ENCODE results near the gene MMP11. TPM values are rescaled to one million over a fixed set of nuclear protein-coding genes. Genes with fewer than 3 reads are reported as not detected.

The MMP11 gene
- total RNA-seq, 2 donors from 2014 or later = 2.3 to 4.5 TPM

DNA sequence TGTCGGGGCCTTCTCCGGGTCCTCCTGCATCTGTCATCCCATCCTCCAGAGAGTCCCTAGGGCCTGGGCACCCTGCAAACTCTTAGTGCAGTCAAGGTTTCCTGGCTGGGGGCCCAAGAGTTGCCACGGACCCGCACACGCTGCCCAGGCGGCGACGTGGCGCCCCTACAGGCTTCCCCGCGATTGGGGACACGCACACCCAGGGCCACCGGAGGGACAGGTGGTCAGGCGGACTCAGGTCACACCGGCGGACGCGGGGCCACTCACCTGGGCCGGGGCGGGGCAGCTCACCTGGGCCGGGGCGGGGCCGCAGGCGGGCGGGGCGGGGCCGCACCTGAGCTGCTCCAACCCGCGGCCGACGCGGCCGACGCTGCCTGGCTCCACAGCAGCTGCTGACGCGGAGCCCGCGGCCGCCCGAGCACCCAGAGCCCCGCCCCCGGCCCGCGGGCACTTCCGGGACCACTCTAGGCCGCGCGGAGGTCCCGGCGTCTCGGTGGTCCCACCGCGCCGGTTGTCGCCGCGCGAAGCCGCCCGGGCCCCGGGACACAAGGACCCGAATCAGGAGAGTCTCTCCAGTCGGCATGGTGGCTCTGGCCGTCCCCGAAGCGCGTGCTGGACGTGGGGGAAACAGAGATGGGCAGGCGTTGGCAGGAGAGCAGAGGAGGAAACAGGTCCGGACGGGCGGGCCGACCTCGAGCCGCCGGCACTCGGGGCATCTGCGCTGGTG lies 21.8 kb upstream of the MMP11 start, which contains the start of gene ZNF70:
TSS of gene ZNF70 (minus strand) at position 399 of the 727 bp plus-strand sequence. CDS start 5,972 bp downstream, outside the sequence.
- TF ChIP-seq, protein P1, sequence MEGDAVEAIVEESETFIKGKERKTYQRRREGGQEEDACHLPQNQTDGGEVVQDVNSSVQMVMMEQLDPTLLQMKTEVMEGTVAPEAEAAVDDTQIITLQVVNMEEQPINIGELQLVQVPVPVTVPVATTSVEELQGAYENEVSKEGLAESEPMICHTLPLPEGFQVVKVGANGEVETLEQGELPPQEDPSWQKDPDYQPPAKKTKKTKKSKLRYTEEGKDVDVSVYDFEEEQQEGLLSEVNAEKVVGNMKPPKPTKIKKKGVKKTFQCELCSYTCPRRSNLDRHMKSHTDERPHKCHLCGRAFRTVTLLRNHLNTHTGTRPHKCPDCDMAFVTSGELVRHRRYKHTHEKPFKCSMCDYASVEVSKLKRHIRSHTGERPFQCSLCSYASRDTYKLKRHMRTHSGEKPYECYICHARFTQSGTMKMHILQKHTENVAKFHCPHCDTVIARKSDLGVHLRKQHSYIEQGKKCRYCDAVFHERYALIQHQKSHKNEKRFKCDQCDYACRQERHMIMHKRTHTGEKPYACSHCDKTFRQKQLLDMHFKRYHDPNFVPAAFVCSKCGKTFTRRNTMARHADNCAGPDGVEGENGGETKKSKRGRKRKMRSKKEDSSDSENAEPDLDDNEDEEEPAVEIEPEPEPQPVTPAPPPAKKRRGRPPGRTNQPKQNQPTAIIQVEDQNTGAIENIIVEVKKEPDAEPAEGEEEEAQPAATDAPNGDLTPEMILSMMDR (IDR thresholded peaks at IDR 0.05) = no peak
- Histone ChIP-seq H3K4me1 (no peaks in the 10 kb centered on the region), H3K9ac (ENCODE audit: low read depth in 2 of 2, low read length in 2 of 2) (peak within 1 kb of the TSS; percentile 86 to 87), H3K4me3 (peak within 1 kb of the TSS; percentile 44), H3K36me3 (no peaks in the 10 kb centered on the region), H3K9me3 (no peaks in the 10 kb centered on the region), H3K27ac (peak within 1 kb of the TSS; percentile 92), H3K27me3 (no peaks in the 10 kb centered on the region)
- intact Hi-C loops (cut with DNase I) = no loop called here
- DNase-seq = peak; percentile 91

DNA sequence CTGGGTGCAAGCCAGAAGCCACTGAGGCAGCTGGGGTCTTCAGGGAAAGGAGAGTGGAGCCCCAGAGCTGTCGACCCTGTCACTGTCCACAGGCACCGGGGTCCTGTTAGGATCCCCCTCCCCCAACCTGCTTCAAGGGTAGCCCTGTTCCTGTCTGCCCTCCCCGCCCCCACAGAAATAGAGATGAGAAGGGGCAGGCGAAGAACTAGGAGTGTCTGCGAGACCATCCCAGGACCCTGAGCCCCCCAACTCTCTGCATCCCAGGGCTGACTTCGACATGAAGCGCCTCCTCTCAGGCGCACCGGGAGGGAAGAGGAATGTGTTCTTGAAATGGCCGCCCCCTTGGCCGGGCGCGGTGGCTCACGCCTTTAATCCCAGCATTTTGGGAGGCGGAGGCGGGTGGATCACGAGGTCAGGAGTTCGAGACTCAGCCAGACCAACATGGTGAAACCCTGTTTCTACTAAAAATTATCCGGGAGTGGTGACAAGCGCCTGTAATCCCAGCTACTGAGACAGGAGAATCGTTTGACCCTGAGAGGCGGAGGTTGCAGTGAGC lies 21.1 kb upstream of the MMP11 start:
- intact Hi-C loops (cut with DNase I) = no loop called here
- Histone ChIP-seq H3K9me3 (no peaks in the 10 kb centered on the region), H3K27me3 (no peaks in the 10 kb centered on the region), H3K27ac (peak overlapping the region; percentile 92), H3K4me1 (no peaks in the 10 kb centered on the region), H3K36me3 (no peaks in the 10 kb centered on the region), H3K9ac (ENCODE audit: low read depth in 2 of 2, low read length in 2 of 2) (peak overlapping the region; percentile 86 to 87), H3K4me3 (peak overlapping the region; percentile 44)
- TF ChIP-seq, protein P1 (IDR thresholded peaks at IDR 0.05) = no peak
- DNase-seq = peak; percentile 59

DNA sequence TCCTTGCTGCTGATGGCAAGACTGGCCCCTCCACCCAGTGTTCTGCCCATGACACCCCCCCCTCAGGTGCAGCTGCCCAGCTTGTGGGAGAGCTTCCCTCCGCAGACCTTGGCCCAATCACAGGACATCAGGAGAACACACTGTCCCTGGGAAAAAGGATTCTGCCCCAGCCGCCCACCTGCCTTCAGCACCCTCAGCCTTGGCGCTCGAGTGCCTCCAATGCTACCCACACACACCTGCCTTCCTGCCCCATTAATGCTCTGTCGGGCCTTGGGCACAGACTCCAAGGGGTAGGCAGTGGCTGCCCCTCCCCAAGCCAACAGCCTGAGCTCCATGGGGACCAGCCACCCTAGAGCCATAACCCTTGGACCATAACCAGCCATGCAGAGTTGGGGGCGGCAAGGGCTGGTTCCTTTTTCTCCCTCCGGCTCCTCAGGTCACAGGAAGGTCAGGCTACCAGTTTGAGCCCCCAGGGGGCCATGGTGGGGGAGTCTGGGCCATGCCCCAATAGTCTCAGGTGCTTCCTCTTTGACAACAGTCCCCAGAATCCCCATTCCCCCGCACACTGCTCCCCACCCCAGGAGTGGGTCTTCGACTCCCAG lies 20.5 kb upstream of the MMP11 start:
- TF ChIP-seq, protein P1 (IDR thresholded peaks at IDR 0.05) = no peak
- H3K4me3 ChIP-seq = no peak overlapping the region

DNA sequence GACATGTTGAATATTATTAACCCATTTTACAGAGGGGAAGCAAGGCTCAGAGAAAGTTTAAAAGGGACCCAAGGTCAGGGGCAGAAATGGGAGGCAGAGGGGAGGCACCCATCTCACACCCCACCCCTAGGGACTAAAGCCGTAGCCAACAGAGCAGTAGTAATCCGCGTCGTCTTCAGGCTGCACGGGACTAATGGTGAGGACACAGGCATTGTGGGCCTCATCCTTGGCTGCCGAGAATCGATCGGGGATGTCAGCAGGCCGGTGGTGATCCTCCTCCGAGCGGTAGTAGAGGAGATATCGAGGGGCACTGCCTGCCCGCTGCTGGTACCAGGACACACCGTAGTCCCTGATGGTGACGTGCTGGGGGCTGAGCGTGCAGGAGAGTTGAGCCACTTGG lies 19.9 kb upstream of the MMP11 start:
- Histone ChIP-seq H3K27ac (no peak overlapping the region), H3K27me3 (no peaks in the 10 kb centered on the region), H3K9me3 (no peaks in the 10 kb centered on the region), H3K4me3 (no peak overlapping the region), H3K9ac (ENCODE audit: low read depth in 2 of 2, low read length in 2 of 2) (no peak overlapping the region), H3K36me3 (no peaks in the 10 kb centered on the region), H3K4me1 (no peaks in the 10 kb centered on the region)
- intact Hi-C loops (cut with DNase I) = no loop called here
- TF ChIP-seq, protein P1 (IDR thresholded peaks at IDR 0.05) = no peak
- DNase-seq = no peak

More for the DNA sequence above, 20.5 kb upstream of the MMP11 start:
- Histone ChIP-seq H3K27me3 (no peaks in the 10 kb centered on the region), H3K9ac (ENCODE audit: low read depth in 2 of 2, low read length in 2 of 2) (no peak overlapping the region), H3K9me3 (no peaks in the 10 kb centered on the region), H3K4me1 (no peaks in the 10 kb centered on the region), H3K36me3 (no peaks in the 10 kb centered on the region), H3K27ac (no peak overlapping the region)
- DNase-seq = no peak
- intact Hi-C loops (cut with DNase I) = no loop called here

DNA sequence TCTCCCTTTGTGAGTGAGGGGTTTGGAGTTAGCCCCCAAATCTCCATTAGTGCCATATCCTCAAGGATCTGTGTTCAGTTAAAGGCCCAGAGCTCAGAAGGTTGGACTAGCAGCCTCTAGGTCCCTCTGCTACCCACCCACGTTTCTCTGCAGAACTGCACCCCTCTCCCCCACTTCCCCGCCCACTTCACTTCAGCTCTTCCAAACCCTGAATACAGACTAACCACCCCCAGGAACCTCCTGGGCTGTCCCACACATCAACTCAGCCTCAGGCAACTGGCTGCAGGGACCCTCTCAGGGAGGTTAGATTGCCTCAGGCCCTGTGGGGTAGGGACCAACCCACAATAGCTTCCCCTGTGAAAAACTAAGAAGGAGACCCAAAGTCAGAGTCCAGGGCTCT lies 19.3 kb upstream of the MMP11 start:
- no peaks in the 10 kb centered on the region for H3K4me1 ChIP-seq
- H3K9me3 ChIP-seq = no peaks in the 10 kb centered on the region
- TF ChIP-seq, protein P1 (IDR thresholded peaks at IDR 0.05) = no peak
- H3K9ac ChIP-seq (ENCODE audit: low read depth in 2 of 2, low read length in 2 of 2) = no peak overlapping the region
- no peaks in the 10 kb centered on the region for H3K27me3 ChIP-seq
- intact Hi-C loops (cut with DNase I) = no loop called here
- no peak overlapping the region for H3K27ac ChIP-seq
- no peaks in the 10 kb centered on the region for H3K36me3 ChIP-seq
- DNase-seq = no peak
- no peak overlapping the region for H3K4me3 ChIP-seq
